Stimulated activated CD8-positive, alpha-beta memory T cell treated with anti-CD3 and anti-CD28 coated beads, Interleukin-4, amount 100 ng/mL, for 1 hour (primary cell): ENCODE measurements around the gene ACSL6.

Experiments used
- DNase-seq, 2 donors: peaks; one replicate each; pipeline ENCODE4 v3.0.0-alpha.2; 2020; ENCODE audit warnings: low read depth in 2 of 2, low spot score in 1 of 2

Gene ACSL6

GRCh38 chr5:132011622-132012343, at the start of gene ACSL6:
ACSL6 (minus strand) TSS chr5:132011658; CDS start chr5:132011553, 105 bp downstream.
- DNase-seq: peak in 1 of 2 donors; percentile 13

- DNase-seq: no peak
Observed at GRCh38 chr5:132060501-132061161, 49.2 kb upstream of the ACSL6 start, which contains the start of gene IL3. IL3 (plus strand) TSS chr5:132060655; CDS start chr5:132060707, 52 bp downstream.

- DNase-seq: no peak
Observed at GRCh38 chr5:132059696-132060500, 48.4 kb upstream of the ACSL6 start.

- DNase-seq: peak in 1 of 2 donors; percentile 16
Observed at GRCh38 chr5:132059043-132059695, 47.7 kb upstream of the ACSL6 start.

- no peak for DNase-seq
Observed at GRCh38 chr5:132058646-132059042, 47.2 kb upstream of the ACSL6 start.

GRCh38 chr5:132057498-132058255, 46.2 kb upstream of the ACSL6 start:
- DNase-seq: no peak

GRCh38 chr5:132056610-132057497, 45.4 kb upstream of the ACSL6 start:
- no peak for DNase-seq

- peak in 1 of 2 donors; percentile 46 for DNase-seq
Observed at GRCh38 chr5:132055808-132056609, 44.6 kb upstream of the ACSL6 start.

GRCh38 chr5:132055441-132055807, 44.0 kb upstream of the ACSL6 start:
- DNase-seq: no peak

- no peak for DNase-seq
Observed at GRCh38 chr5:132054697-132055440, 43.4 kb upstream of the ACSL6 start.

- DNase-seq: no peak
Observed at GRCh38 chr5:132054031-132054696, 42.7 kb upstream of the ACSL6 start.

- DNase-seq: no peak
Observed at GRCh38 chr5:132053483-132053882, 42.0 kb upstream of the ACSL6 start.

- DNase-seq: no peak
Observed at GRCh38 chr5:132052520-132052919, 41.1 kb upstream of the ACSL6 start.

- no peak for DNase-seq
Observed at GRCh38 chr5:132050661-132051552, 39.4 kb upstream of the ACSL6 start.

- no peak for DNase-seq
Observed at GRCh38 chr5:132050136-132050535, 38.7 kb upstream of the ACSL6 start.

- no peak for DNase-seq
Observed at GRCh38 chr5:132049559-132049958, 38.1 kb upstream of the ACSL6 start.
